ENCODE results near the gene CFL2. TPM values are rescaled to one million over a fixed set of nuclear protein-coding genes. Genes with fewer than 3 reads are reported as not detected.

CFL2 gene
- total RNA-seq, 1 experiment from 2014 or later, result 20.1 TPM

- TF ChIP-seq CDX4 (CRISPR knock-in tag; IDR thresholded peaks at IDR 0.05; ENCODE audit: borderline replicate concordance) (no peak), SOX15 (CRISPR knock-in tag; IDR thresholded peaks at IDR 0.05) (no peak), JUN (CRISPR knock-in tag; IDR thresholded peaks at IDR 0.05) (no peak)
- TF ChIP-seq, protein P1, sequence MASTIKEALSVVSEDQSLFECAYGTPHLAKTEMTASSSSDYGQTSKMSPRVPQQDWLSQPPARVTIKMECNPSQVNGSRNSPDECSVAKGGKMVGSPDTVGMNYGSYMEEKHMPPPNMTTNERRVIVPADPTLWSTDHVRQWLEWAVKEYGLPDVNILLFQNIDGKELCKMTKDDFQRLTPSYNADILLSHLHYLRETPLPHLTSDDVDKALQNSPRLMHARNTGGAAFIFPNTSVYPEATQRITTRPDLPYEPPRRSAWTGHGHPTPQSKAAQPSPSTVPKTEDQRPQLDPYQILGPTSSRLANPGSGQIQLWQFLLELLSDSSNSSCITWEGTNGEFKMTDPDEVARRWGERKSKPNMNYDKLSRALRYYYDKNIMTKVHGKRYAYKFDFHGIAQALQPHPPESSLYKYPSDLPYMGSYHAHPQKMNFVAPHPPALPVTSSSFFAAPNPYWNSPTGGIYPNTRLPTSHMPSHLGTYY (CRISPR knock-in tag; IDR thresholded peaks at IDR 0.05), result no peak
Observed at GRCh38 chr14:34693228-34693939, 21.0 kb downstream of the CFL2 start (continued).

- ChIA-PET CTCF (interaction anchor here (0.7 to 3.4 kb wide), 4 partner anchors 18 to 353 kb away, joined by 3 to 18 read pairs (median 3); partner anchors contain the start of genes CFL2 and FAM177A1), POLR2A (interaction anchor here (0.9 to 1.3 kb wide), 3 partner anchors 11 to 21 kb away, joined by 3 to 8 read pairs (median 3); partner anchors contain the start of gene CFL2)
Observed at GRCh38 chr14:34692898-34693227, 21.5 kb downstream of the CFL2 start.

More at GRCh38 chr14:34692898-34693227, 21.5 kb downstream of the CFL2 start:
- Mint-ChIP-seq H3K27me3 (ENCODE audit: low read depth) (no peaks in the 10 kb centered on the region; the same call in 1 of the 2 replicates), H3K36me3 (no peaks in the 10 kb centered on the region), H3K9me3 (peaks cover 7% of the 10 kb centered on the region), H3K4me1 (peaks cover 30% of the 10 kb centered on the region), H3K27ac (no peak overlapping the region), H3K4me3 (no peak overlapping the region; the same call in 1 of the 2 replicates)
- no peak for TF ChIP-seq NFE2L1 (CRISPR knock-in tag; IDR thresholded peaks at IDR 0.05)
- no peak for TF ChIP-seq ZNF219 (CRISPR knock-in tag; IDR thresholded peaks at IDR 0.05; ENCODE audit: borderline replicate concordance)
- no peak for TF ChIP-seq CTCF (IDR thresholded peaks at IDR 0.05)
- TF ChIP-seq OVOL2 (CRISPR knock-in tag; IDR thresholded peaks at IDR 0.05; ENCODE audit: borderline replicate concordance), result no peak
- no peak for TF ChIP-seq PREB (CRISPR knock-in tag; IDR thresholded peaks at IDR 0.05; ENCODE audit: borderline replicate concordance)
- TF ChIP-seq, protein P2, sequence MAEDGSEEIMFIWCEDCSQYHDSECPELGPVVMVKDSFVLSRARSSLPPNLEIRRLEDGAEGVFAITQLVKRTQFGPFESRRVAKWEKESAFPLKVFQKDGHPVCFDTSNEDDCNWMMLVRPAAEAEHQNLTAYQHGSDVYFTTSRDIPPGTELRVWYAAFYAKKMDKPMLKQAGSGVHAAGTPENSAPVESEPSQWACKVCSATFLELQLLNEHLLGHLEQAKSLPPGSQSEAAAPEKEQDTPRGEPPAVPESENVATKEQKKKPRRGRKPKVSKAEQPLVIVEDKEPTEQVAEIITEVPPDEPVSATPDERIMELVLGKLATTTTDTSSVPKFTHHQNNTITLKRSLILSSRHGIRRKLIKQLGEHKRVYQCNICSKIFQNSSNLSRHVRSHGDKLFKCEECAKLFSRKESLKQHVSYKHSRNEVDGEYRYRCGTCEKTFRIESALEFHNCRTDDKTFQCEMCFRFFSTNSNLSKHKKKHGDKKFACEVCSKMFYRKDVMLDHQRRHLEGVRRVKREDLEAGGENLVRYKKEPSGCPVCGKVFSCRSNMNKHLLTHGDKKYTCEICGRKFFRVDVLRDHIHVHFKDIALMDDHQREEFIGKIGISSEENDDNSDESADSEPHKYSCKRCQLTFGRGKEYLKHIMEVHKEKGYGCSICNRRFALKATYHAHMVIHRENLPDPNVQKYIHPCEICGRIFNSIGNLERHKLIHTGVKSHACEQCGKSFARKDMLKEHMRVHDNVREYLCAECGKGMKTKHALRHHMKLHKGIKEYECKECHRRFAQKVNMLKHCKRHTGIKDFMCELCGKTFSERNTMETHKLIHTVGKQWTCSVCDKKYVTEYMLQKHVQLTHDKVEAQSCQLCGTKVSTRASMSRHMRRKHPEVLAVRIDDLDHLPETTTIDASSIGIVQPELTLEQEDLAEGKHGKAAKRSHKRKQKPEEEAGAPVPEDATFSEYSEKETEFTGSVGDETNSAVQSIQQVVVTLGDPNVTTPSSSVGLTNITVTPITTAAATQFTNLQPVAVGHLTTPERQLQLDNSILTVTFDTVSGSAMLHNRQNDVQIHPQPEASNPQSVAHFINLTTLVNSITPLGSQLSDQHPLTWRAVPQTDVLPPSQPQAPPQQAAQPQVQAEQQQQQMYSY (CRISPR knock-in tag; IDR thresholded peaks at IDR 0.05), result no peak
- no peak for TF ChIP-seq FOXK1 (CRISPR knock-in tag; IDR thresholded peaks at IDR 0.05)
- TF ChIP-seq MXD4 (CRISPR knock-in tag; IDR thresholded peaks at IDR 0.05; ENCODE audit: borderline replicate concordance), result no peak
- TF ChIP-seq, protein P3, sequence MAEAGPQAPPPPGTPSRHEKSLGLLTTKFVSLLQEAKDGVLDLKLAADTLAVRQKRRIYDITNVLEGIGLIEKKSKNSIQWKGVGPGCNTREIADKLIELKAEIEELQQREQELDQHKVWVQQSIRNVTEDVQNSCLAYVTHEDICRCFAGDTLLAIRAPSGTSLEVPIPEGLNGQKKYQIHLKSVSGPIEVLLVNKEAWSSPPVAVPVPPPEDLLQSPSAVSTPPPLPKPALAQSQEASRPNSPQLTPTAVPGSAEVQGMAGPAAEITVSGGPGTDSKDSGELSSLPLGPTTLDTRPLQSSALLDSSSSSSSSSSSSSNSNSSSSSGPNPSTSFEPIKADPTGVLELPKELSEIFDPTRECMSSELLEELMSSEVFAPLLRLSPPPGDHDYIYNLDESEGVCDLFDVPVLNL (CRISPR knock-in tag; IDR thresholded peaks at IDR 0.05; ENCODE audit: borderline replicate concordance, low read depth), result no peak
- TF ChIP-seq, protein P4, sequence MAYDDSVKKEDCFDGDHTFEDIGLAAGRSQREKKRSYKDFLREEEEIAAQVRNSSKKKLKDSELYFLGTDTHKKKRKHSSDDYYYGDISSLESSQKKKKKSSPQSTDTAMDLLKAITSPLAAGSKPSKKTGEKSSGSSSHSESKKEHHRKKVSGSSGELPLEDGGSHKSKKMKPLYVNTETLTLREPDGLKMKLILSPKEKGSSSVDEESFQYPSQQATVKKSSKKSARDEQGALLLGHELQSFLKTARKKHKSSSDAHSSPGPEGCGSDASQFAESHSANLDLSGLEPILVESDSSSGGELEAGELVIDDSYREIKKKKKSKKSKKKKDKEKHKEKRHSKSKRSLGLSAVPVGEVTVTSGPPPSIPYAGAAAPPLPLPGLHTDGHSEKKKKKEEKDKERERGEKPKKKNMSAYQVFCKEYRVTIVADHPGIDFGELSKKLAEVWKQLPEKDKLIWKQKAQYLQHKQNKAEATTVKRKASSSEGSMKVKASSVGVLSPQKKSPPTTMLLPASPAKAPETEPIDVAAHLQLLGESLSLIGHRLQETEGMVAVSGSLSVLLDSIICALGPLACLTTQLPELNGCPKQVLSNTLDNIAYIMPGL (CRISPR knock-in tag; IDR thresholded peaks at IDR 0.05), result no peak
- TF ChIP-seq, protein P5, sequence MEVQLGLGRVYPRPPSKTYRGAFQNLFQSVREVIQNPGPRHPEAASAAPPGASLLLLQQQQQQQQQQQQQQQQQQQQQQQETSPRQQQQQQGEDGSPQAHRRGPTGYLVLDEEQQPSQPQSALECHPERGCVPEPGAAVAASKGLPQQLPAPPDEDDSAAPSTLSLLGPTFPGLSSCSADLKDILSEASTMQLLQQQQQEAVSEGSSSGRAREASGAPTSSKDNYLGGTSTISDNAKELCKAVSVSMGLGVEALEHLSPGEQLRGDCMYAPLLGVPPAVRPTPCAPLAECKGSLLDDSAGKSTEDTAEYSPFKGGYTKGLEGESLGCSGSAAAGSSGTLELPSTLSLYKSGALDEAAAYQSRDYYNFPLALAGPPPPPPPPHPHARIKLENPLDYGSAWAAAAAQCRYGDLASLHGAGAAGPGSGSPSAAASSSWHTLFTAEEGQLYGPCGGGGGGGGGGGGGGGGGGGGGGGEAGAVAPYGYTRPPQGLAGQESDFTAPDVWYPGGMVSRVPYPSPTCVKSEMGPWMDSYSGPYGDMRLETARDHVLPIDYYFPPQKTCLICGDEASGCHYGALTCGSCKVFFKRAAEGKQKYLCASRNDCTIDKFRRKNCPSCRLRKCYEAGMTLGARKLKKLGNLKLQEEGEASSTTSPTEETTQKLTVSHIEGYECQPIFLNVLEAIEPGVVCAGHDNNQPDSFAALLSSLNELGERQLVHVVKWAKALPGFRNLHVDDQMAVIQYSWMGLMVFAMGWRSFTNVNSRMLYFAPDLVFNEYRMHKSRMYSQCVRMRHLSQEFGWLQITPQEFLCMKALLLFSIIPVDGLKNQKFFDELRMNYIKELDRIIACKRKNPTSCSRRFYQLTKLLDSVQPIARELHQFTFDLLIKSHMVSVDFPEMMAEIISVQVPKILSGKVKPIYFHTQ (CRISPR knock-in tag; IDR thresholded peaks at IDR 0.05), result no peak
- TF ChIP-seq ZNF396 (CRISPR knock-in tag; IDR thresholded peaks at IDR 0.05; ENCODE audit: borderline replicate concordance), result no peak
- no peak for TF ChIP-seq MYBL2 (CRISPR knock-in tag; IDR thresholded peaks at IDR 0.05)
- no peak for TF ChIP-seq CREB1 (CRISPR knock-in tag; IDR thresholded peaks at IDR 0.05)
- TF ChIP-seq CBFB (CRISPR knock-in tag; IDR thresholded peaks at IDR 0.05; ENCODE audit: low read depth), result no peak
- DNase-seq (ENCODE audit: low spot score), result no peak
- ATAC-seq, result no peak
